ENCODE data around the gene SLC26A8. TPM values are rescaled to one million over a fixed set of nuclear protein-coding genes. Genes with fewer than 3 reads are reported as not detected.
"Not testable (repeated sequence)": the region's sequence is repeated elsewhere in the genome, so short reads cannot be mapped to it uniquely, and the experiment has no call there.

The SLC26A8 gene
- total RNA-seq, 1 experiment from 2014 or later = not detected

- POLR2A ChIA-PET (ENCODE audit: unreplicated experiment) = no interaction called here
- no peak overlapping the region for H3K4me2 ChIP-seq
- no peak overlapping the region for H3K27ac ChIP-seq
- no peaks in the 10 kb centered on the region for H3K27me3 ChIP-seq (ENCODE audit: insufficient read depth, low read depth)
- H4K20me1 ChIP-seq (ENCODE audit: insufficient read depth) = no peaks in the 10 kb centered on the region
- H3K4me3 ChIP-seq = no peak overlapping the region
- no peaks in the 10 kb centered on the region for H3K36me3 ChIP-seq (ENCODE audit: low read depth)
- H3K4me1 ChIP-seq (replicated peaks; ENCODE audit: insufficient read depth) = no peaks in the 10 kb centered on the region
- CTCF ChIA-PET = no interaction called here
- intact Hi-C loops (cut with micrococcal nuclease; ENCODE audit: unreplicated experiment) = no loop called here
- no peaks in the 10 kb centered on the region for H3K9me3 ChIP-seq (ENCODE audit: insufficient read depth, low read depth)
- H3K79me2 ChIP-seq (ENCODE audit: low read depth) = no peaks in the 10 kb centered on the region
- no peak overlapping the region for H2AFZ ChIP-seq
- no peak for TF ChIP-seq CTCF (conservative IDR thresholded peaks at IDR 0.05)
- BruUV-seq (replicated peaks) = no TSS peak
- H3K9me2 ChIP-seq (ENCODE audit: insufficient read depth) = no peaks in the 10 kb centered on the region
- DNase-seq = no peak
- peaks cover 6% of the 10 kb centered on the region; the same call in 1 of the 2 replicates for H3F3A ChIP-seq (ENCODE audit: insufficient read depth, low read depth)
Observed at GRCh38 chr6:36015666-36016065, 8.8 kb downstream of the SLC26A8 start.

- Histone ChIP-seq H3K9me3 (ENCODE audit: insufficient read depth, low read depth) (no peaks in the 10 kb centered on the region), H3K4me3 (no peak overlapping the region), H3K4me1 (replicated peaks; ENCODE audit: insufficient read depth) (no peaks in the 10 kb centered on the region), H4K20me1 (ENCODE audit: insufficient read depth) (no peaks in the 10 kb centered on the region), H3K27me3 (ENCODE audit: insufficient read depth, low read depth) (no peaks in the 10 kb centered on the region), H3K27ac (no peak overlapping the region), H3K9me2 (ENCODE audit: insufficient read depth) (no peaks in the 10 kb centered on the region), H2AFZ (no peak overlapping the region), H3K4me2 (no peak overlapping the region), H3K36me3 (ENCODE audit: low read depth) (no peaks in the 10 kb centered on the region), H3F3A (ENCODE audit: insufficient read depth, low read depth) (no peaks in the 10 kb centered on the region), H3K79me2 (ENCODE audit: low read depth) (no peaks in the 10 kb centered on the region)
- intact Hi-C loops (cut with micrococcal nuclease; ENCODE audit: unreplicated experiment) = no loop called here
- no peak for TF ChIP-seq EZH2 (IDR thresholded peaks at IDR 0.05; ENCODE audit: low read depth)
- TF ChIP-seq CTCF (conservative IDR thresholded peaks at IDR 0.05) = no peak
- ChIA-PET CTCF (no interaction called here), POLR2A (ENCODE audit: unreplicated experiment) (no interaction called here)
- DNase-seq = no peak
- no TSS peak for BruUV-seq (replicated peaks)
Observed at GRCh38 chr6:36000451-36000850, 24.0 kb downstream of the SLC26A8 start.

GRCh38 chr6:35993150-35993549 lies 31.3 kb downstream of the SLC26A8 start:
- TF ChIP-seq CTCF (conservative IDR thresholded peaks at IDR 0.05) (no peak), EZH2 (IDR thresholded peaks at IDR 0.05; ENCODE audit: low read depth) (no peak)
- no peak overlapping the region for H3K27ac ChIP-seq
- POLR2A ChIA-PET (ENCODE audit: unreplicated experiment) = no interaction called here
- no peaks in the 10 kb centered on the region for H3K9me2 ChIP-seq (ENCODE audit: insufficient read depth)
- H2AFZ ChIP-seq = no peak overlapping the region
- intact Hi-C loops (cut with micrococcal nuclease; ENCODE audit: unreplicated experiment) = no loop called here
- no peaks in the 10 kb centered on the region for H3K36me3 ChIP-seq (ENCODE audit: low read depth)
- H3K9me3 ChIP-seq (ENCODE audit: insufficient read depth, low read depth) = no peaks in the 10 kb centered on the region
- no peak overlapping the region for H3K4me2 ChIP-seq
- no peak overlapping the region for H3K4me3 ChIP-seq
- no peak for DNase-seq
- H3K4me1 ChIP-seq (replicated peaks; ENCODE audit: insufficient read depth) = no peaks in the 10 kb centered on the region
- BruUV-seq (replicated peaks) = no TSS peak
- no peaks in the 10 kb centered on the region for H3K27me3 ChIP-seq (ENCODE audit: insufficient read depth, low read depth)
- no peaks in the 10 kb centered on the region for H3F3A ChIP-seq (ENCODE audit: insufficient read depth, low read depth)
- CTCF ChIA-PET = no interaction called here
- no peaks in the 10 kb centered on the region for H3K79me2 ChIP-seq (ENCODE audit: low read depth)
- H4K20me1 ChIP-seq (ENCODE audit: insufficient read depth) = no peaks in the 10 kb centered on the region

GRCh38 chr6:35988047-35988446 lies 36.4 kb downstream of the SLC26A8 start:
- intact Hi-C loops (cut with micrococcal nuclease; ENCODE audit: unreplicated experiment); BruUV-seq (replicated peaks); H3K4me3 ChIP-seq; CTCF ChIA-PET; H3K4me2 ChIP-seq; H3K27ac ChIP-seq; H3K36me3 ChIP-seq (ENCODE audit: low read depth); H3F3A ChIP-seq (ENCODE audit: insufficient read depth, low read depth); H3K9me2 ChIP-seq (ENCODE audit: insufficient read depth); H3K4me1 ChIP-seq (replicated peaks; ENCODE audit: insufficient read depth); H3K27me3 ChIP-seq (ENCODE audit: insufficient read depth, low read depth); H4K20me1 ChIP-seq (ENCODE audit: insufficient read depth); H2AFZ ChIP-seq; H3K79me2 ChIP-seq (ENCODE audit: low read depth); H3K9me3 ChIP-seq (ENCODE audit: insufficient read depth, low read depth); POLR2A ChIA-PET (ENCODE audit: unreplicated experiment); DNase-seq: not testable (repeated sequence)
